ENCODE results near the gene CCDC85C. TPM values are rescaled to one million over a fixed set of nuclear protein-coding genes. Genes with fewer than 3 reads are reported as not detected.

The CCDC85C gene
- total and polyA plus RNA-seq, 2 of the 8 experiments (the other 6 are each of a cell fraction or from before 2014, with no cell fraction given), result 16.8 to 35.8 TPM

DNA sequence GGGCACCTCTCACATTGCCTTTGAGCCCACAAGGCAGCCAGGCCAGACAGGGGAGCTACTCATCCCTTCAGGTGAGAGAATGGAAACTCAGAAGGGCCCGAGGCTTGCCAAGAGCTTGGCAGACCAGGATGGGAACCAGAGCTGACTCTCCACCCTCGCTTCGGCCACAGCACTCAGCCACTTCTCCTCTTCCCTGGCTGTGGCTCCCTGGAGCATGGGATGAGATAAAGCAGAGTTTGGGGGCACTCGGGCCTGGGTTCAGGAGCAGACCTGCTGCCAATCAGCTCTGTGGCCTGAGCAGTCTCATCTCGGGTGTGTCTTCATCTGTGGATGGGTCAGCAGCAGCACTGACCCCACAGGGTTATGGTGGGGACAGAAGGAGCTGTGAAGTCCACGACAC is 20.0 kb upstream of the CCDC85C start (continued):
- no peak for TF ChIP-seq BCL11A (IDR thresholded peaks at IDR 0.05; ENCODE audit: low read depth in 2 of 2, low read length in 2 of 2)
- no peak for TF ChIP-seq TAF7 (optimal IDR thresholded peaks at IDR 0.05; ENCODE audit: borderline replicate concordance, low read depth, low read length)
- no peak for TF ChIP-seq SRF (IDR thresholded peaks at IDR 0.05; ENCODE audit: low read depth, low read length)
- TF ChIP-seq, protein P1, sequence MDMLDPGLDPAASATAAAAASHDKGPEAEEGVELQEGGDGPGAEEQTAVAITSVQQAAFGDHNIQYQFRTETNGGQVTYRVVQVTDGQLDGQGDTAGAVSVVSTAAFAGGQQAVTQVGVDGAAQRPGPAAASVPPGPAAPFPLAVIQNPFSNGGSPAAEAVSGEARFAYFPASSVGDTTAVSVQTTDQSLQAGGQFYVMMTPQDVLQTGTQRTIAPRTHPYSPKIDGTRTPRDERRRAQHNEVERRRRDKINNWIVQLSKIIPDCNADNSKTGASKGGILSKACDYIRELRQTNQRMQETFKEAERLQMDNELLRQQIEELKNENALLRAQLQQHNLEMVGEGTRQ (IDR thresholded peaks at IDR 0.05; ENCODE audit: low read length), result no peak
- no peak for TF ChIP-seq GTF2F1 (IDR thresholded peaks at IDR 0.05; ENCODE audit: borderline replicate concordance, low read depth, low read length)
- TF ChIP-seq KDM4A (IDR thresholded peaks at IDR 0.05; ENCODE audit: low read depth, low read length, severe bottlenecking), result no peak

All from H1 (cell line).